ENCODE results near the gene PNKD. TPM values are rescaled to one million over a fixed set of nuclear protein-coding genes. Genes with fewer than 3 reads are reported as not detected.

Gene PNKD
- total RNA-seq, 1 experiment from 2014 or later, result 49.8 TPM

DNA sequence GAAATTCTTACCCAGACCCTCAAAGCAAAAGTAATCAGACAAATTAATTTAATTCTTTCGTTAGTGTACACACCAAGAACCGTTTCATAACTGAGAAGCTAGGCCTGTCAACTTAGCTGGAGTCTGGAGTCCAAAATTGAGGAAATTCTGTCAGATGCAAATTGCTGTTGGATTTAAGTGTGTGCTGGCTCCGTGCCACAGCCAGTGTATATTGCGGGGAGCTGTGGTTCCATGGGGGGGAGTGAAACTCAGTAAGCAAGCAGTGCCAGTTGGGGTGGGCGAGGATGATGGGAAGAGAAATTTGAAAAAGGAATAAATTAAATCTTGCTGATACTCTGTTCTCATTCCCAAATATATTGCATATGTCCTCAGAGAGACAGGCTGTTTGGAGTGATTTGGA, 49.3 kb upstream of the PNKD start:
- Mint-ChIP-seq H3K4me1 (peaks cover 29% of the 10 kb centered on the region), H3K9me3 (no peaks in the 10 kb centered on the region), H3K36me3 (peaks cover 26% of the 10 kb centered on the region), H3K4me3 (no peak overlapping the region), H3K27me3 (ENCODE audit: low read depth) (no peaks in the 10 kb centered on the region), H3K27ac (peak overlapping the region; percentile 76; the same call in 1 of the 2 replicates)
- CTCF ChIA-PET, result interaction anchor here (1.0 to 2.1 kb wide), 2 partner anchors 10 to 52 kb away, joined by 3 to 4 read pairs; no protein-coding TSS in a partner anchor
- ATAC-seq (no peak), DNase-seq (ENCODE audit: low spot score) (no peak)
- TF ChIP-seq, protein P1, sequence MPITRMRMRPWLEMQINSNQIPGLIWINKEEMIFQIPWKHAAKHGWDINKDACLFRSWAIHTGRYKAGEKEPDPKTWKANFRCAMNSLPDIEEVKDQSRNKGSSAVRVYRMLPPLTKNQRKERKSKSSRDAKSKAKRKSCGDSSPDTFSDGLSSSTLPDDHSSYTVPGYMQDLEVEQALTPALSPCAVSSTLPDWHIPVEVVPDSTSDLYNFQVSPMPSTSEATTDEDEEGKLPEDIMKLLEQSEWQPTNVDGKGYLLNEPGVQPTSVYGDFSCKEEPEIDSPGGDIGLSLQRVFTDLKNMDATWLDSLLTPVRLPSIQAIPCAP (CRISPR knock-in tag; IDR thresholded peaks at IDR 0.05), result no peak
- TF ChIP-seq ZNF317 (CRISPR knock-in tag; IDR thresholded peaks at IDR 0.05; ENCODE audit: borderline replicate concordance, low read depth), result no peak
- TF ChIP-seq ATF1 (CRISPR knock-in tag; IDR thresholded peaks at IDR 0.05), result no peak
- TF ChIP-seq ZBTB43 (CRISPR knock-in tag; IDR thresholded peaks at IDR 0.05), result no peak
- TF ChIP-seq, protein P2, sequence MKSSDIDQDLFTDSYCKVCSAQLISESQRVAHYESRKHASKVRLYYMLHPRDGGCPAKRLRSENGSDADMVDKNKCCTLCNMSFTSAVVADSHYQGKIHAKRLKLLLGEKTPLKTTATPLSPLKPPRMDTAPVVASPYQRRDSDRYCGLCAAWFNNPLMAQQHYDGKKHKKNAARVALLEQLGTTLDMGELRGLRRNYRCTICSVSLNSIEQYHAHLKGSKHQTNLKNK (CRISPR knock-in tag; IDR thresholded peaks at IDR 0.05), result no peak
- no peak for TF ChIP-seq ZNF396 (CRISPR knock-in tag; IDR thresholded peaks at IDR 0.05; ENCODE audit: borderline replicate concordance)
- TF ChIP-seq CTCF (IDR thresholded peaks at IDR 0.05), result no peak
- TF ChIP-seq, protein P3, sequence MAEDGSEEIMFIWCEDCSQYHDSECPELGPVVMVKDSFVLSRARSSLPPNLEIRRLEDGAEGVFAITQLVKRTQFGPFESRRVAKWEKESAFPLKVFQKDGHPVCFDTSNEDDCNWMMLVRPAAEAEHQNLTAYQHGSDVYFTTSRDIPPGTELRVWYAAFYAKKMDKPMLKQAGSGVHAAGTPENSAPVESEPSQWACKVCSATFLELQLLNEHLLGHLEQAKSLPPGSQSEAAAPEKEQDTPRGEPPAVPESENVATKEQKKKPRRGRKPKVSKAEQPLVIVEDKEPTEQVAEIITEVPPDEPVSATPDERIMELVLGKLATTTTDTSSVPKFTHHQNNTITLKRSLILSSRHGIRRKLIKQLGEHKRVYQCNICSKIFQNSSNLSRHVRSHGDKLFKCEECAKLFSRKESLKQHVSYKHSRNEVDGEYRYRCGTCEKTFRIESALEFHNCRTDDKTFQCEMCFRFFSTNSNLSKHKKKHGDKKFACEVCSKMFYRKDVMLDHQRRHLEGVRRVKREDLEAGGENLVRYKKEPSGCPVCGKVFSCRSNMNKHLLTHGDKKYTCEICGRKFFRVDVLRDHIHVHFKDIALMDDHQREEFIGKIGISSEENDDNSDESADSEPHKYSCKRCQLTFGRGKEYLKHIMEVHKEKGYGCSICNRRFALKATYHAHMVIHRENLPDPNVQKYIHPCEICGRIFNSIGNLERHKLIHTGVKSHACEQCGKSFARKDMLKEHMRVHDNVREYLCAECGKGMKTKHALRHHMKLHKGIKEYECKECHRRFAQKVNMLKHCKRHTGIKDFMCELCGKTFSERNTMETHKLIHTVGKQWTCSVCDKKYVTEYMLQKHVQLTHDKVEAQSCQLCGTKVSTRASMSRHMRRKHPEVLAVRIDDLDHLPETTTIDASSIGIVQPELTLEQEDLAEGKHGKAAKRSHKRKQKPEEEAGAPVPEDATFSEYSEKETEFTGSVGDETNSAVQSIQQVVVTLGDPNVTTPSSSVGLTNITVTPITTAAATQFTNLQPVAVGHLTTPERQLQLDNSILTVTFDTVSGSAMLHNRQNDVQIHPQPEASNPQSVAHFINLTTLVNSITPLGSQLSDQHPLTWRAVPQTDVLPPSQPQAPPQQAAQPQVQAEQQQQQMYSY (CRISPR knock-in tag; IDR thresholded peaks at IDR 0.05), result no peak
- TF ChIP-seq ZNF138 (CRISPR knock-in tag; conservative IDR thresholded peaks at IDR 0.05), result no peak
- POLR2A ChIA-PET, result no interaction called here

DNA sequence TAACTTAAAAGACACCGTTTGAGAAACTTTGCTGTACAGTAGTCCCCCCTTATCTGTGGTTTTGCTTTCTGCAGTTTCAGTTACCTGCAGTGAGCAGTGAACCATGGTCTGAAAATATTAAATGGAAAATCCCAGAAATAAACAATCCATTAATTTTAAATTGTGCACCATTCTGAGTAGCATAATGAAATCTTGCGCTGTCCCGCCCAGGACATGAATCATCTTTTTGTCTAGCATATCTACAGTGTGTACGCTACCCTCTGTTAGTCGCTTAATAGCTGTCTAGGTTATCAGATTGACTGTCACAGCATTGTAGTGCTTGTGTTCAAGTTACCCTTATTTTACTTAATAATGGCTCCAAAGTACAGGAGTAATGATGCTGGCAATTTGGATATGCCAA, 47.3 kb upstream of the PNKD start:
- no peak for TF ChIP-seq NR3C1 (CRISPR knock-in tag; conservative IDR thresholded peaks at IDR 0.05; ENCODE audit: low read depth)
- no peak for TF ChIP-seq TEAD1 (CRISPR knock-in tag; IDR thresholded peaks at IDR 0.05)
- no peak for TF ChIP-seq SOX15 (CRISPR knock-in tag; IDR thresholded peaks at IDR 0.05)
- no peak for TF ChIP-seq GRHL2 (CRISPR knock-in tag; IDR thresholded peaks at IDR 0.05; ENCODE audit: insufficient replicate concordance, severe bottlenecking)
- TF ChIP-seq ZNF423 (CRISPR knock-in tag; IDR thresholded peaks at IDR 0.05), result no peak
- TF ChIP-seq MXD4 (CRISPR knock-in tag; IDR thresholded peaks at IDR 0.05; ENCODE audit: borderline replicate concordance), result no peak
- TF ChIP-seq KAT7 (CRISPR knock-in tag; IDR thresholded peaks at IDR 0.05; ENCODE audit: borderline replicate concordance), result no peak
- TF ChIP-seq, protein P4, sequence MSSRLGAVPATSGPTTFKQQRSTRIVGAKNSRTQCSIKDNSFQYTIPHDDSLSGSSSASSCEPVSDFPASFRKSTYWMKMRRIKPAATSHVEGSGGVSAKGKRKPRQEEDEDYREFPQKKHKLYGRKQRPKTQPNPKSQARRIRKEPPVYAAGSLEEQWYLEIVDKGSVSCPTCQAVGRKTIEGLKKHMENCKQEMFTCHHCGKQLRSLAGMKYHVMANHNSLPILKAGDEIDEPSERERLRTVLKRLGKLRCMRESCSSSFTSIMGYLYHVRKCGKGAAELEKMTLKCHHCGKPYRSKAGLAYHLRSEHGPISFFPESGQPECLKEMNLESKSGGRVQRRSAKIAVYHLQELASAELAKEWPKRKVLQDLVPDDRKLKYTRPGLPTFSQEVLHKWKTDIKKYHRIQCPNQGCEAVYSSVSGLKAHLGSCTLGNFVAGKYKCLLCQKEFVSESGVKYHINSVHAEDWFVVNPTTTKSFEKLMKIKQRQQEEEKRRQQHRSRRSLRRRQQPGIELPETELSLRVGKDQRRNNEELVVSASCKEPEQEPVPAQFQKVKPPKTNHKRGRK (CRISPR knock-in tag; IDR thresholded peaks at IDR 0.05; ENCODE audit: borderline replicate concordance), result no peak
- TF ChIP-seq, protein P5, sequence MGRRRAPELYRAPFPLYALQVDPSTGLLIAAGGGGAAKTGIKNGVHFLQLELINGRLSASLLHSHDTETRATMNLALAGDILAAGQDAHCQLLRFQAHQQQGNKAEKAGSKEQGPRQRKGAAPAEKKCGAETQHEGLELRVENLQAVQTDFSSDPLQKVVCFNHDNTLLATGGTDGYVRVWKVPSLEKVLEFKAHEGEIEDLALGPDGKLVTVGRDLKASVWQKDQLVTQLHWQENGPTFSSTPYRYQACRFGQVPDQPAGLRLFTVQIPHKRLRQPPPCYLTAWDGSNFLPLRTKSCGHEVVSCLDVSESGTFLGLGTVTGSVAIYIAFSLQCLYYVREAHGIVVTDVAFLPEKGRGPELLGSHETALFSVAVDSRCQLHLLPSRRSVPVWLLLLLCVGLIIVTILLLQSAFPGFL (CRISPR knock-in tag; IDR thresholded peaks at IDR 0.05; ENCODE audit: borderline replicate concordance), result no peak
- TF ChIP-seq ZNF219 (CRISPR knock-in tag; IDR thresholded peaks at IDR 0.05; ENCODE audit: borderline replicate concordance), result no peak
- no peak for TF ChIP-seq ZNF396 (CRISPR knock-in tag; IDR thresholded peaks at IDR 0.05; ENCODE audit: borderline replicate concordance)
- CTCF ChIA-PET, result interaction anchor here (2.1 kb wide), 1 partner anchor 8 kb away, joined by 4 read pairs; no protein-coding TSS in a partner anchor
- Mint-ChIP-seq H3K36me3 (peaks cover 40% of the 10 kb centered on the region), H3K4me1 (peaks cover 25% of the 10 kb centered on the region), H3K9me3 (no peaks in the 10 kb centered on the region), H3K4me3 (no peak overlapping the region), H3K27me3 (ENCODE audit: low read depth) (no peaks in the 10 kb centered on the region), H3K27ac (no peak overlapping the region)
- DNase-seq (ENCODE audit: low spot score) (no peak), ATAC-seq (no peak)
- POLR2A ChIA-PET, result no interaction called here

Data from WTC11 (cell line).